NAMALWA (cell line): ENCODE measurements around the gene PRDM15.
A peak's percentile ranks its signal among the peaks of the same experiment; 100 is the strongest.

Experiments used
- DNase-seq: peaks from one replicate; pipeline ENCODE4 v3.0.0-alpha.2; 2015; ENCODE audit warnings: low spot score

Gene PRDM15

DNA sequence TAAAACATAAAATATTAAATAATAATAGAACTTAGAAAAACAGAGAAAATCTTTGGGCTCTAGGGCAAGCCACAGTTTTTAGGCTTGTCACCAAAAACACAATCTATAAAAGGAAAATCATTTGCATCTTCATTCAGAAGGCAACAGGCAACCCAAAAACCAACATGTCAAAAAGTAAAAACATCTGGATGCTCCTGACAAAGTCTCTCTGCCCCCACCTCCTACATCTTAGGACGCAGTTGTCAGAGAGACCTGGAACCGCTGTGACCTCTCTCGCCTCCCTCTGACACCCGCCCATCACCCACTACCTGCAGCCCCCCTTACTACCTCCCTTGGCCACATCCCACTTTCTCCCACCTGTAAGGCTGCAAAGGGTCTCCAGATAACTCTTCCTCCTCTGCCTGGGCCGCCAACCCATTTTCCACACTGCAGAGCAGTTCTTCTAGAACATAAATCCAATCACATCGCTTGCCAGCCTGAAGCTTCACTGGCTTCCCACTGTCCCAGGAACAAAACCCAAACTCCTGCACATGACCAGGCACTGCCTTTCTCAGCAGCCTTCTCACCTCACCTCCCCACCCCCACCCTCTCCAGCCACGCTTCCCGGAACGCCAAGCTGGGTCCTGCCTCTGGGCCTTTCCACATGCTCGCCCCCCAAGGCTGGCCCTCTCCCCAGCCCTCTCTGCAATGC is 14.7 kb downstream of the PRDM15 start:
- peak; percentile 80 for DNase-seq

DNA sequence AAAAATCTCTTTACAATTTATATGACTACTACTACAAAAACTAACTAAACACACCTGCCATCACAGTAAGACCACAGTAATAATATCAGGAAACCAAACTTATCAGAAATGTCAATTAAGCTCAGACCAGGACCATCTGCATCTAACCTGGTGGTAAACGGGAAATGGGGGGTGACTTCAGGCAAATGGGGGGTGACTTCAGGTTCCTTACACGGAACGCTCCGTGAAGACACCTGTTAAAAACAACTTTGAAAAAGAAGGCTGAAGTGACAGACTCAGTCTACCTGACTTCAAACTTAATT is 15.8 kb downstream of the PRDM15 start:
- DNase-seq: peak; percentile 87

DNA sequence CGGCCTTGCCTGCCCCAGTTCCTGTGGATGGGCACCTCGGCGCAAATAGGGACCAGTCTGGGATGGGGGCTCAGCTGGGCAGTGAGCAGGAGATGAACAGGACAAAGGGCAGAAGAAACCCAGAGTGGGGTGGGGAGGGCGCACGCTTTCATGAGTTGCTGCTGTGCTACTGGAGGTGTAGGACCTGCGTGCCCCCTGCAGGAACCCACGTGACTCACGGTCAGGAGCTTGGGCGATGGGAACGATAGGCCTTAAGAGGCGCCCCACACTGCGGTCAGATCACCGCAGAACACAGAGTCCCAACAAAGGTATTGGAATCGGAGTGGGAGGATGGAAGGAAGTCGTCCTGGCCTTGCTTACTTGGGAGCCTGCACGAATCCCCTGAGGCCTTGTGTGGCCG is 17.2 kb downstream of the PRDM15 start:
- no peak for DNase-seq

DNA sequence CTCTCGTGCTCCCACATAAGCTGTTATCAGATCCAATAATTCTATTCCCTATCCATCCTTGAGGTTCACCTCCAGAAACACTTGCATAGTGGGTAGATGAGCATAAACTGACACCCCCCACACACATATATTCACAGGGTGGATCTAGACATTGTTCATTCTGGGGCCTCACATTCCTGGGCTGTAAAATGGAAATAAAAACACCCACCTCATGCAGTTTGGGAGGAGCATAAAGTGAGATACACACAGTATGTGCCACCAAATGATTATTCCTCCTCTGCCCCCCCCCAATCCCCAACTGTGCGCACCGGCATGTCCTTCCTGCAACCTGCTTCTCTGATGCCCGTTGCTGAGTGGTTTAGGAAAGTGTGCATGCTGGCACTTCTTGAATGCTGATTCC is 17.9 kb downstream of the PRDM15 start:
- no peak for DNase-seq

DNA sequence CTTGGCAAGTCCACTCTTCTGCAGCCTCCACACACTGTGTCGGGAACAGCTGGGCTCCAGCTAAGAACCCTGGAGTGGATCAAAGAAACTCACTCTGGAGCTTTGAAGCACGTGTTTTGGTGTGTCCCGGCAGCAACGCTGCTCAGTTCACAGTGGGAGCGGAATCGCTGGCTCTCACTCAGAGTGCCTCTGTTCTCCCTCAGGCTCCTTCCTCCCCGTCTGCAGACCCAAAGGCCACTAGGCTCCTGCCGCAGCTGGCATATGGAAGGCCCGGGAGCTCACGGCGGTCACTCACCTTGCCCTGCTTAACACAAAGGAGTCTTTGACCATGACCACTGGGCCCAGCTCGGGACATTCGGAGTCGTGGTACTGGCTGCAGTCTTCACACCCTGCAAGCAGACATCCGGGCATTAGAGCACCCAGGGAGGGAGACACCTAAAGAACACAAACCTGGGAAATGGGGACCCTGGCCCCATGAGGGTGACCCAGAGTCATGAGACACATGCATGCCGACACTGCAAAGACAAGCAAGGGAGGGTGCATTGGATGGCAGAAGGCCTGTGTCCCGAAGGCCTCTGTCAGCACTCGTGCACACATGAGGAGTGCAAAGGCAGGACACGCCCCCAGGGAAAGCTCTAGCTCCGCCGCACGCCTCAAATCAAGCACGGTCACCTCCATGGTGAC is 19.7 kb downstream of the PRDM15 start:
- DNase-seq: no peak

DNA sequence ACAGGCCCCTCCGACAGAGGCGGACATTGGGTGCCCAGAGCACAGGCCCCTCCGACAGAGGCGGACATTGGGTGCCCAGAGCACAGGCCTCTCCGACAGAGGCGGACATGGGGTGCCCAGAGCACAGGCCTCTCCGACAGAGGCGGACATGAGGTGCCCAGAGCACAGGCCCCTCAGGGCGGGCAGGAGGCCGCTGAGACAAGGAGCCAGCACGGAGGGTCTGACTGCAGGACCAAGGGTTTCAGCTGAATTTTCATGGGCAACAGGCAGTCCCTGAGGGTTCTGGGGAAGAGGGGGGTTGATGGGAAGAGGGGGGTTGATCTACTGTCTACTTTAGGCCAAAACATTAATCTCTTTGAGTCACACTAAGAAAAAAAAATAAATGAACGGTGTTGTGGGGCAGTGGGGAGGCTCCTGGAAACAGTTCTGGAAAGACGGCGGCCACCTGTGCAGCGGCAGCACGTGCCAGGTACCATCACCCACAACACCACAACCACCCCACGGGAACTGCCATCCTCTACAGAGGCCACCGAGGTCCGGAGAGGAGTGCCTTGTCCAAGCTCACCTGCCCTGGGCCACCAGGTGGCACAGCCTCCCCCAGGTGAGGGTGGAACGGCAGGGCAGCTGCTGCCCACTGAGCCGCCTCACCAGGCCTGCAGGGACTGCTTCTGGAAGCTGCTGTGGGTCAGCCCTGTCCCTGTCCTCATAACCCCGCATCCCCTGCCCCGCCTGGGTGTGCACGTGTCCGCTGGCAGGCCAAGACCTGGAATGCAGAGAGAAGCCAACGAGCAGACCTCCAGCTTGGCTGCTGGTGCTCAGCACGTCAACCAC is 20.5 kb downstream of the PRDM15 start:
- DNase-seq: no peak

DNA sequence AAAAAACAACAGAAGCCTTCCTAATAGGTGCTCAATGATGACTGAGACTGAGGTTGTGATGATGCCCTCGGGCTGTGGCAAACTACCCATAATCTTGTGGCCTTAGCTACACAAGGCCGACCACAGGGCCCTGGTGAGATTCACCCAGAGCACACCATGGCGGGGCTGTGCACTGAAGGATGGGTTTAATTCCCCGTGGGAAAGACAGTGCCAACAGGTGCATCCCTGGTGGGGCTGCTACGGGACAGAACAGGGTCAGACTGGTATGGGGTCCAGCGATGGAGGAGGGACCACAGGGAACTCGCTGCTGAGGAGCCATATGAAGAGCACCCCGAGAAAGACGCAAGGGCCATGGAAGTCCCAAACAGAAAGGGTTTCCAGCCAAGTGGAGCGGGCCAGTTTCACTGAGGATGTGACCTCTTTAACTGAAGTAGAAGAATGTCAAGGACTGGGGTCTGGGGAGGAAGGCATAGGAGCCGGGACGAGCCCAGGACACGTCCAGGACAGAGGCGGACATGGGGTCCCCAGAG is 21.3 kb downstream of the PRDM15 start:
- DNase-seq: no peak

DNA sequence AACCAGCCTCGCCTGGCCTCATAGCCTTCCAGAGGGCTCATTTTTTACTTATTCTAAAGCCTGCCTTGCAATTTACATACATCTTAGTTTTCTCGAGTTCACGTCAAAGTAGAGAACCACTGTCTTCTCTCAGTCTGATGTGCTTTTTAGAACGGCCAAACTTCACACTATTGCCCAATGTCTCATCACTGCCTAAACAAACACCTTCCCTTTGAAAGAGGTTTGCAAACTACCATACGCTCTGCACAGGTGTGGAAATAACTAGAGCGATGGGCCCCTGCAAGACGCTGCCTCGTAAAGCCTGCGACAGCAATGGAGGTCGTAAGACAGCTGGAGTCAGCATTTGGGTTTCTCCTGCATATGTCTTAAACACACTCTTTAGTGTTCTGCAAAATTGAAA is 22.6 kb downstream of the PRDM15 start:
- no peak for DNase-seq

DNA sequence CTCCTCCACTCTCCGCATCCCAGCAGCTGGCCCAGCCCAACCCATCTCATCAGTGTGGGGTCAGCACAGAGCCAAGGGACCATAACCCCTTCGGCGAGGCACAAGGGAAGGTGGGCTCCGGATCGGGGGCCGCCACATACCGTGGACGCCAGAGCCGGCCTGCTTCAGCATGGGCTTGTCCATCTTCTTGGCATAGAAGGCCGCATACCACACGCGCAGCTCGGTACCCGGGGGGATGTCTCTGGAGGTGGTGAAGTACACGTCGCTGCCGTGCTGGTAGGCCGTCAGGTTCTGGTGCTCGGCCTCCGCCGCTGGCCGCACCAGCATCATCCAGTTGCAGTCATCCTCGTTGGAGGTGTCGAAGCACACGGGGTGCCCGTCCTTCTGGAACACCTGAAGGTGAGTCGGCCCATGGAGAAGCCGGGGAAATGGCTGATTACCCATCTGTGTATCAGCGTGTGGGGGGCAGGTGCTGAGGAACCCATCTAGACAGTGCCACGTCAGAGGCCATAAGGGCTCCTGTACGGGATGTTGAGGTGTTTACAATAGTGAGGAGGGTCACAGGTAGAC is 24.6 kb downstream of the PRDM15 start:
- no peak for DNase-seq

DNA sequence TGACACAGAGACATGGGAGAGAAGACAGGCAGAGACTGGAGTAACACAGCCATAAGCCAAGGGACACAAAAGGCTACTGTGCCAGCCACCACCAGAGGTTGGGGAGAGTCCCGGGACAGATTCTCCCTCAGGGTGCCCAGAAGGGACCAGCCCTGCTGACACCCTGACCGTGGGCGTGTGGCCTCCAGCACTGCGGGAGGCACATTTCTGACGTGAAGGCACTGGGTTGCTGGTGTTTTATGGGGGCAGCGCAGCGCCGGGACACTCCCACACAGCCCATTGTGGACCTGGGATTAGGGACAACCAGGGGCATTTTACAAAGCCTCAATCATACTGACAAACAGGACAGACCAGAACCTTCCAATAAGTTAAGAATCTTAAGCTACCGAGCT is 26.2 kb downstream of the PRDM15 start:
- no peak for DNase-seq

DNA sequence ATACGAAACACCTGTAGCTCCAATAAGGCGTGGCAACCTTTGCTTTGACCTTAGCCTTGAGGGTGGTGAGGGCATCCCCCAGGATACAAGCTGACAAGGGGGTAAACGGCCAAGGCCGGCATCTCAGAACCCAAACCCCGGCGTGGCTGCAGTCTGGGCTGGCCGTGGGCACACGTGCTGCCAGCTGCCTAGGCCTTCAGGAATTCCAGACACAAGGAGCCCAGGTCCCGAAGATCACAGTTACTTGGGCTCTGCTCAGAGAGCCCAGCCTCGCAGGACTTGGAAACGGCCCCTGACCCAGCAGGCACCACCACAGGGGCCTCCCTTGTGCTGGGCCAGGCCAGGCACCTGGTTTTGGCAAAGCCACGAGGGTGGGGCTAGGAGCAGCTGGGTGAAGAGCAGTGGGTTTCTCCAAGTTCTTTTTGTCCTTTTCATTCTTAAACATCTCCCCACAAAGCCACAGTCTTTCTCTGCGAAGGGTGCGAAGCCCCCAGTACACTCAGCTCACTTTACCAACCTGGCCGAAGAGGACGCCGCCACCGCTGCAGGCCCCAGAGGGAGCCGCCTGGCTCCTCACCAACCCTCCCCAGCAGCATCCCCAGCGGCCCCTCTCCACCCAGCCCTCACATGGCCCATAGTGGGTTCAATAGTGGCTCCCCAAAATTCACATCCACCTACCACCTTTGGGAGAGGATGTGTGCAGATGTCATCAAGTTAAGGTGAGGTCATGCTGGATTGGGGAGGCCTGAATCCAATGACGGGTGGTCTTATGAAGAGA is 26.8 kb downstream of the PRDM15 start:
- DNase-seq: no peak

DNA sequence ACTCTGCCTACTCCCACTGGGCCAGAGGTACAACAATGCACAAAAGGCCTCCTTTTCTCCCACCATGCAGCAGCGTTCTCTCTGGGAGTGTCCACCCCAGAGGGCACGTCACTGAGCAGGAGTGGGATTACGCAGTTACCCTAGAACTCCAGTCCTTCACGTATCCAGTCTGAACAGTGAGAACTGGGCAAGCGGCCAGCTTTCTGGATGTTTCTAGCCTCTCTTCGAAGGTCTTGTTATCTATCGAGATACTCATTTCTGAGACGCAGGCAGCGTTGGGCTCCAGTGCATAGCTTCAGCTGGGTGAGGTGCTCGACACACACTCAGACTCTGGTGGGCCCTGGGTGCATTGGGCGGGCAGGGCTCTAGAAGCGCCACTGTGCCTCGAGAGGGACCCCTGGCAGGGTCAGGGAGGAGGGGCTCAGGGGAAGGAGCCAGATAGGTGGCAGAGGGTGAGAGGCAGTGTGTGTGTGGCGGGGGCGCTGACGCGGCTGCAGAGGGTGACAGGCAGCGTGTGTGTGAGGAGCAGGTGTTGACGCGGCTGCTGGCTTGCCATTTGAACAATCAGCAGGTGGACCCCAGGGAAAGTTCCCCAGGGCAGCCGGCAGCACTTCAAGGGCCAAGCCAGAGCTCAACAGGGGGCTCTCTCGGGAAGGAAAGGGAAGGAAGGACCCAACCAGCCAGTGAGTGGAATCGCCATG is 27.9 kb downstream of the PRDM15 start:
- peak; percentile 37 for DNase-seq

DNA sequence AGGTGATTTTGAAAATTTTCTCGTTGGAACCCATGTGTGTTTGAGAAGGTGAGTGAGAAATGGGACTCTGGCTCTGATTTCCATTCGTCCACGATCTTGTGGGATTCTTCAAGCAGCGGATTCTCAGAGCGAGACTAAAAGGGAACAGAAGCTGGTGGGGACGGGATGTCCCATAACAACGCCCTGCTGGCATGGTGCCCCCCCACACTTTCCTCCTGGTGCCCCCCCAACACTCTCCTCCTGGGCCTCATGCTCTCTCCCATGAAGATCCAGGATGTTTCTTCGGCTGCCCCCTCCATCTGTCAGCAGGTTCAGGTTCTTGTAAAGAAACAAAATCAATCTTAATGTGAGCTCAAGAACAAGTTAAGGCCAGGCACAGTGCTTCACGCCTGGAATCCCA is 29.1 kb downstream of the PRDM15 start:
- no peak for DNase-seq

DNA sequence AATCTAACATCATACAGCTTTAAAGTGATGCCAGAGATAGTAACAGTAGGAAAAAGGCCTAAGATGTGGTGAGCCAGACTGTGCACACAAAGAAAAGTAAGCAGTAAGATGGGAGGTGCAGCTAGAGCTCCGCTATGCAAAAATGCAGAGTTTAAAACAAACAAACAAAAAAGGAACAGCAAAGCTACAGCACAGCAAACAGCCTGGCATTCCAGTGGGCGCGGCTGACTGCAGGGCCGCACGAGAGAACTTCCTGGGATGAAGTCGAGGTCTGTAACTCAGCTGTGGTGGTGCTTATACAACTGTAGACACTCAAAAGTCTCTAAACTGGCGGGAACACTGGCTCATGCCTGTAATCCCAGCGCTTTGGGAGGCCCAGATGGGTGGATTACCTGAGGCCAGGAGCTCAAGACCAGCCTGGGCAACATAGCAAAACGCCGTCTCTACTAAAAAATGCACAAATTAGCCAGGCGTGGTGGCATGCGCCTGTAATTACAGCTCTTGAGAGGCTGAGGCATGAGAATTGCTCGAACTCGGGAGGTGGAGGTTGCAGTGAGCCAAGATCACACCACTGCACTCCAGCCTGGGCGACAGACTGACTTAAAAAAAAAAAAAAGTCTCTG is 30.1 kb downstream of the PRDM15 start:
- no peak for DNase-seq

DNA sequence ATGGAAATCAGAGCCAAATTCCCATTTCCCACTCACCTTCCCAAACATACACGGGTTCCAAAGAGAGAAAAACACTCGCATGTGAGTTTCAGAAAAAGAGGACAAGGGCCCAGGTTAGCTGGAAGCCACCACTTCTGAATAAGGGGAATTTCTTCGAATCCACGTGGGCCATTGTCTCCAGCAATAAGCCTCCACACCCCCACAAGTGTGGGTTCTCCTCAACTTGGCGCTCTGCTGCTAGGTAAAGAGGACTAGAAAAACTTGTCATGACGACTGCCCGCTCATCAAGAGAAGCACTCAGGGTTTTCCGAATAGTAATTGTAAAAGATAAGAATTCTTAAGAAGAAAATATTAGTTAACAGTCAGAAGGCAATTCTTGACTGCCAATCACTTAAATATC is 30.6 kb downstream of the PRDM15 start:
- no peak for DNase-seq

DNA sequence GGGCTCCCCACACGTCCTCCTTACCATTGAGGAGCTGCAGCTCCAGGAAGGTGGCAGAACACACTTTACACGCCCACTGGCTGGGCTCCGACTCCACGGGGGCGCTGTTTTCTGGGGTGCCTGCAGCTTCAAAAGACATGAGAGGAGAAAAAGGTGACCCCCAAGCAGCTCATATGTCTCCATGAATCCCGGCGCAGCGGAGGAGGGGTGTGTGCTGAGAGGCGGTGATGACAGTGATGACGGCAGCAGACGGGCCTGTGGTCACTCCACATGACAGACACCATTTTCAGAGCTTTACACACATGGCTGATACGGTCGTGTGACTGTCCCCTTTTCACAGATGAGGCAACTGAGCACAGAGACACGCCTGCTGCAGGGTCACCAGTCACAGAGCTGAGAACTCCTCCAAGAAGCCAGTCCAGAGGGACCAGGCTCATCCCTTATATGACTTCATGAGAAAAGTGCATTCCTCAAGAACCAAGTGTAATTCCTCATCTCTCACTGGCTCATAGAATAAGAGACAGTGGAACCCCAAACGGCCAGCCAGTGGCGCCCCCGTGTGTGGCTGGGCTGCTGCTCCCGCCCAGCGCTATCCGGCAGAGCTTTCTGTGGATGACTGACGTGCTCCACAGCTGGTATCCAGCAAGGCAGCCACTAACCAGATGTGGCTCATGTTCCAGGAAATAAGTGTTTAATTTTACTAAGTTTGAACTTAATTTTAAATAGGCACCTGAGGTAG is 31.9 kb downstream of the PRDM15 start:
- DNase-seq: no peak

DNA sequence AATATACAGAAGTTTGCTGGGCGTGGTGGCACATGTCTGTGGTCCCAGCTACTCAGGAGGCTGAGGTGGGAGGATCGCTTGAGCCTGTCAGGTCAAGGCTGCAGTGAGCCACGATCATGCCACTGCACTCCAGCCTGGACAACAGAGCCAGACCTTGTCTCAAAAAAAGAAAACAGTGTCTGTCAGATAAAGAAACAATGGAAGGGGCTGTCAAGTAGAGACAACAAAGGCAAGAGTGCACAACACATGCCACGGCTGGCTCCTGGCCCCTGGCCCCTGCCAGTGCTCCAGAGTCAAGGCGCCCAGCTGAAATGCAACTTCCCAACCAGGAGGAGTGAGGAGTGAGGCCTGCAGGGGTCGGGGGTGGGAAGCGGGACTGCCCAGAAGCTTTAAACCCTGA is 32.6 kb downstream of the PRDM15 start:
- DNase-seq: no peak

DNA sequence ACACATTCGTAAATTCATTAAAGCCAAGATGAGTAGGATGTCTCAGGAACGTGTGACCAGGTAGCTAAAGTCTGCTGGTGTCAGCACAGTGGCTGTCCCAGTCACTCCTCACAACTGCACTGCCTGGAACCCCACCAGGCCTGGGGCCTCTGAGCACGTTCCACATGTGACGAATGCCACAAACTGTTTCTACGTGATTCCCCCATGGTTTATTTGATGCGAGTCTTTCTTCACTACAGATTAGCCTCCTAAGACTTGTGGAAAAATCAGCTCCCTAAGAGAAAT is 33.2 kb downstream of the PRDM15 start:
- no peak for DNase-seq

DNA sequence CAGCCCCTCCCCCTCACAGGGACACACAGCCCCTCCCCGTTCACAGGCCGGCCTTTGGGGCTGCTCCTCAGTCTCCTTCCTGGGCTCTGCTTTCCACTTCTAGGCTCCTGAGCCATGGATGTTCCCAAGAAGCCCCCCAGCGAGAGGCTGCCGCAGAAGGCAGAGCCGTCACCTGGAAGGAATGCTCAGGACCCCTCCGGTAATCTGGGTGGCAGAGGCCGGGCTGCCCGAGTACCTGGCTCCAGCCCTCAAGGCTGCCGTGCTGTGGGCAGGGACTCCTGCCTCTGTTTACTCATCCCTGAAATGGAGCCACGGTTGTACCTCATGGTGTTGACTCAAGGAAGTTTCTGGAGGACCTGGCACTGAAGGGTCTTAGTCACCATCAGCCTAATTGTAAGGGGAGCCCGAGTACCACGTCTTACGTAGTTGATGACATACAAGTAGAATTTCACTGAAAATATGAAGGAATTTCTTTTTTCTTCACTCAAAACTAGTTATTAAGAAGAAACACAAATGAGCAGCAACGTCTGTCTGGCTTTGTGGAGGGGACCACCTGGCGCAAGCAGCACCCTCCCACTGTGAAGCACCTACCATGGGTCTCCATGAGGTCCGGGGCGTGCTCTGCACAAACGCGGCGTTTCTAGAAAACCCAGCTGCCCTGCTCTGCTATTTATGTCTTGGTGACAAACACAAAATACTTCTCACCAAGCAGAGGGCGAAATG is 33.7 kb downstream of the PRDM15 start:
- no peak for DNase-seq

DNA sequence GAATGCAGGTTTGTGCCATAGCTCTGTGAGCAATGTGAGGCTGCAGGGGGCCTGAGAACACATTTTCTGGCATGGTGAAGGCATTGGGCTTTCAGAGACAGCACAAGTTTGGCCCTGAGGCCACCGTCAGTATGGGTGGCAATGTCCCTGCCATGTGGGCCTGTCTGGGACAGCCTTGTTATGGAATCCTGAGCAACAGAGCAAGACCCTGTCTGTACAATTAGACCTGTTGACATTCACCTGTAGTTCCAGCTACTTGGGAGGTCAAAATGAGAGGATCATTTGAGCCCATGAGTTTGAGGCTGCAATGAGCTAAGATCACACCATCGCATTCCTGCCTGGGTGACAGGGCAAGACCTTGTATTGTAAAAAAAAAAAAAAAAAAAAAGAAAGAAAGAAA is 35.6 kb downstream of the PRDM15 start:
- DNase-seq: no peak
